ENCODE data around the gene SENP3. TPM values are rescaled to one million over a fixed set of nuclear protein-coding genes. Genes with fewer than 3 reads are reported as not detected.

The SENP3 gene
- total and polyA plus RNA-seq, 2 of the 13 experiments (the other 11 are each of a cell fraction or from before 2014, with no cell fraction given), result 55.8 to 75.4 TPM

- TF ChIP-seq EP300 (IDR thresholded peaks at IDR 0.05; ENCODE audit: low read depth in 2 of 2, low read length in 2 of 2) (no peak; a peak in 1 of 4 replicates), EP300 (CRISPR knock-in tag; IDR thresholded peaks at IDR 0.05; ENCODE audit: borderline replicate concordance) (peak; percentile 34; the same call in 1 of the 2 replicates), ZNF577 (CRISPR knock-in tag; IDR thresholded peaks at IDR 0.05; ENCODE audit: borderline replicate concordance, low read depth) (no peak), RELA (CRISPR knock-in tag; IDR thresholded peaks at IDR 0.05) (0 out of 2 replicates have a peak, but pooled peaks have one; percentile 55), ZSCAN21 (CRISPR knock-in tag; IDR thresholded peaks at IDR 0.05; ENCODE audit: borderline replicate concordance) (peak; percentile 50; the same call in 1 of the 2 replicates), USF2 (IDR thresholded peaks at IDR 0.05; ENCODE audit: low read depth, low read length) (peak; percentile 32; the same call in 1 of the 2 replicates), USF2 (CRISPR knock-in tag; IDR thresholded peaks at IDR 0.05; ENCODE audit: borderline replicate concordance) (peak; percentile 50; the same call in 1 of the 2 replicates), SIN3B (IDR thresholded peaks at IDR 0.05; ENCODE audit: low read length) (no peak), NFE2 (CRISPR knock-in tag; IDR thresholded peaks at IDR 0.05) (no peak), ADNP (CRISPR knock-in tag; IDR thresholded peaks at IDR 0.05) (no peak), ZNF556 (CRISPR knock-in tag; IDR thresholded peaks at IDR 0.05; ENCODE audit: borderline replicate concordance) (no peak), PRDM10 (CRISPR knock-in tag; IDR thresholded peaks at IDR 0.05; ENCODE audit: low read depth) (peak; percentile 68; the same call in 1 of the 2 replicates), PPARG (CRISPR knock-in tag; conservative IDR thresholded peaks at IDR 0.05) (peak; percentile 77), DZIP1 (CRISPR knock-in tag; IDR thresholded peaks at IDR 0.05) (no peak), NCOR1 (IDR thresholded peaks at IDR 0.05; ENCODE audit: borderline replicate concordance, low read length) (no peak; the same call in 1 of the 2 replicates), ZNF563 (CRISPR knock-in tag; IDR thresholded peaks at IDR 0.05) (no peak), RBFOX2 (IDR thresholded peaks at IDR 0.05; ENCODE audit: low read depth, low read length) (peak; percentile 75), NBN (conservative IDR thresholded peaks at IDR 0.05) (no peak), ZBTB1 (CRISPR knock-in tag; IDR thresholded peaks at IDR 0.05; ENCODE audit: borderline replicate concordance) (no peak), HMG20B (CRISPR knock-in tag; conservative IDR thresholded peaks at IDR 0.05) (no peak; the same call in 1 of the 2 replicates), NONO (IDR thresholded peaks at IDR 0.05) (no peak), NONO (CRISPR knock-in tag; conservative IDR thresholded peaks at IDR 0.05) (peak; percentile 95)
These were observed 17.5 kb downstream of the SENP3 start, which contains the start of gene CD68 (continued) for GRCh38 chr17:7579001-7579833.
